Activated effector memory CD4-positive, alpha-beta T cell treated with anti-CD3 and anti-CD28 coated beads, Interleukin-2, amount 50 U/mL, for 16 hours (primary cell): ENCODE measurements around the gene PI4KB.
A peak's percentile ranks its signal among the peaks of the same experiment; 100 is the strongest.
"Not testable (repeated sequence)": the region's sequence is repeated elsewhere in the genome, so short reads cannot be mapped to it uniquely, and the experiment has no call there.

ENCODE experiments used
- DNase-seq: peaks from one replicate; pipeline ENCODE4 v3.0.0-alpha.2; 2020

PI4KB gene

GRCh38 chr1:151275341-151275740 lies 51.9 kb downstream of the PI4KB start:
- not testable (repeated sequence) for DNase-seq

GRCh38 chr1:151273924-151274466 lies 53.2 kb downstream of the PI4KB start:
- DNase-seq = no peak

- DNase-seq = no peak
Measured at GRCh38 chr1:151267760-151268159, 59.5 kb downstream of the PI4KB start.

- no peak for DNase-seq
Measured at GRCh38 chr1:151266821-151267220, 60.4 kb downstream of the PI4KB start.

- DNase-seq = no peak
Measured at GRCh38 chr1:151266315-151266714, 60.9 kb downstream of the PI4KB start.

GRCh38 chr1:151265446-151266236 lies 61.6 kb downstream of the PI4KB start:
- no peak for DNase-seq

GRCh38 chr1:151259351-151259750 lies 67.9 kb downstream of the PI4KB start:
- no peak for DNase-seq

- no peak for DNase-seq
Measured at GRCh38 chr1:151255381-151255780, 71.8 kb downstream of the PI4KB start.

- peak; percentile 96 for DNase-seq
Measured at GRCh38 chr1:151254217-151255213, 72.7 kb downstream of the PI4KB start, which contains the start of gene PSMD4. Gene PSMD4, plus strand, starts transcription at chr1:151254734. Its CDS starts 49 bp downstream, at chr1:151254783.

- peak; percentile 84 for DNase-seq
Measured at GRCh38 chr1:151251656-151252470, 75.4 kb downstream of the PI4KB start.

- no peak for DNase-seq
Measured at GRCh38 chr1:151246786-151247185, 80.4 kb downstream of the PI4KB start.

- DNase-seq = no peak
Measured at GRCh38 chr1:151243683-151244216, 83.5 kb downstream of the PI4KB start.

GRCh38 chr1:151242442-151242841 lies 84.8 kb downstream of the PI4KB start:
- no peak for DNase-seq
